MCF 10A (cell line): Measurements from ENCODE around the gene STAB1. TPM values are rescaled to one million over a fixed set of nuclear protein-coding genes. Genes with fewer than 3 reads are reported as not detected.
A peak's percentile ranks its signal among the peaks of the same experiment; 100 is the strongest.

Source experiments
- Bru-seq: library from RNA; stranded (reverse); fragments of 400-500 nt; gene quantifications from one replicate; lab custom pipeline; 2021; lab: Mats Ljungman, UMichigan
- BruChase-seq, 2 experiments: library from RNA; stranded (reverse); fragments of 400-500 nt; gene quantifications; one replicate each; lab custom pipeline; 2021; lab: Mats Ljungman, UMichigan
- BruUV-seq: library from RNA; stranded (reverse); fragments of 400-500 nt; replicated peaks from 2 replicates; lab custom pipeline; 2021; lab: Mats Ljungman, UMichigan
- CTCF ChIA-PET: fragments of 300-600 bp; sonication (Branson Sonifier 250); formaldehyde crosslinking; extraction: SDS; loops from one replicate; lab custom pipeline; 2021; ENCODE audit warnings: antibody characterized with exemption, inconsistent platforms; lab: Yijun Ruan, JAX
- POLR2A ChIA-PET: fragments of 300-600, 350-650 bp; sonication (Branson Sonifier 250); formaldehyde crosslinking; extraction: SDS; loops from one replicate; lab custom pipeline; 2020; ENCODE audit warnings: antibody characterized with exemption, inconsistent platforms; lab: Yijun Ruan, JAX
- DNase-seq: peaks from one replicate; pipeline ENCODE4 v3.0.0-alpha.2; 2018; ENCODE audit not compliant: unreplicated experiment
- H3K27ac Mint-ChIP-seq: one replicate; pipeline ENCODE4 v1.8.0; 2022; ENCODE audit warnings: mild to moderate bottlenecking, low read depth, mixed read lengths; ENCODE audit not compliant: unreplicated experiment
- H3K27me3 Mint-ChIP-seq: one replicate; pipeline ENCODE4 v1.8.0; 2022; ENCODE audit warnings: mixed read lengths; ENCODE audit not compliant: insufficient read depth, unreplicated experiment
- H3K36me3 Mint-ChIP-seq: one replicate; pipeline ENCODE4 v1.8.0; 2022; ENCODE audit warnings: mild to moderate bottlenecking, moderate library complexity, mixed read lengths; ENCODE audit not compliant: insufficient read depth, unreplicated experiment
- H3K4me1 Mint-ChIP-seq: one replicate; pipeline ENCODE4 v1.8.0; 2022; ENCODE audit warnings: mixed read lengths; ENCODE audit not compliant: insufficient read depth, unreplicated experiment
- H3K4me3 Mint-ChIP-seq: one replicate; pipeline ENCODE4 v1.8.0; 2022; ENCODE audit warnings: mild to moderate bottlenecking, moderate library complexity, mixed read lengths; ENCODE audit not compliant: unreplicated experiment
- H3K9me3 Mint-ChIP-seq: one replicate; pipeline ENCODE4 v1.8.0; 2022; ENCODE audit warnings: mixed read lengths; ENCODE audit not compliant: unreplicated experiment
- CTCF ChIP-seq: fragments of 200-600 bp; IDR thresholded peaks from one replicate; pipeline ENCODE4 v1.8.0; 2022; ENCODE audit warnings: antibody characterized with exemption, mild to moderate bottlenecking; ENCODE audit not compliant: unreplicated experiment
- intact Hi-C: fragments of 100-400 bp; cut with micrococcal nuclease; formaldehyde crosslinking; loops from 2 replicates; pipeline ENCODE4 v1.14.1; 2022
- long read RNA-seq: library from polyadenylated mRNA; stranded (forward); transcript quantifications from one replicate; pipeline ENCODE4 v2.0.0, GENCODE V29; 2022
- total RNA-seq: library from RNA; stranded (reverse); gene quantifications from 2 replicates; pipeline ENCODE4 v1.2.3, GENCODE V29; 2022

Gene STAB1
- not detected in 2 replicates for total RNA-seq
- not detected for Bru-seq, nascent RNA
- percentile 8 among the genes with signal in this experiment for BruChase-seq, experiment 1, labeled RNA remaining after a 6-hour chase
- BruChase-seq, experiment 2, labeled RNA remaining after a 2-hour chase = not detected
- long read RNA-seq = 0 reads

- POLR2A ChIA-PET = interaction anchor here (0.8 kb wide), 1 partner anchor 38 kb away, joined by 3 read pairs; no protein-coding TSS in a partner anchor
- intact Hi-C loops = no loop called here
- DNase-seq = no peak
- H3K36me3 Mint-ChIP-seq = peaks cover 17% of the 10 kb centered on the region
- BruUV-seq = no TSS peak
- H3K4me1 Mint-ChIP-seq = no peaks in the 10 kb centered on the region
- CTCF ChIA-PET = no interaction called here
- H3K4me3 Mint-ChIP-seq = no peak within 1 kb of the TSS
- H3K9me3 Mint-ChIP-seq = no peaks in the 10 kb centered on the region
- no peak for TF ChIP-seq CTCF
- peak within 1 kb of the TSS; percentile 5 for H3K27ac Mint-ChIP-seq
- H3K27me3 Mint-ChIP-seq = no peaks in the 10 kb centered on the region
Observed at GRCh38 chr3:52494886-52495495, at the start of gene STAB1. Gene STAB1, plus strand, starts transcription at chr3:52495338. Its CDS starts 76 bp downstream, at chr3:52495414.

GRCh38 chr3:52446042-52446441, 49.1 kb upstream of the STAB1 start:
- ChIA-PET CTCF (interaction anchor here (0.6 to 8.3 kb wide), 14 partner anchors 7 to 1902 kb away, joined by 3 to 278 read pairs (median 4); partner anchors contain the start of gene TNNC1), POLR2A (no interaction called here)
- peaks cover 6% of the 10 kb centered on the region for H3K36me3 Mint-ChIP-seq
- H3K27ac Mint-ChIP-seq = no peak overlapping the region
- no peaks in the 10 kb centered on the region for H3K27me3 Mint-ChIP-seq
- no TSS peak for BruUV-seq
- no peak for DNase-seq
- TF ChIP-seq CTCF = no peak
- intact Hi-C loops = loop anchor here (10.0 kb wide), 1 partner anchor 211 kb away; the partner anchor contains the start of gene TWF2
- H3K4me1 Mint-ChIP-seq = no peaks in the 10 kb centered on the region
- no peak overlapping the region for H3K4me3 Mint-ChIP-seq
- H3K9me3 Mint-ChIP-seq = no peaks in the 10 kb centered on the region

GRCh38 chr3:52446631-52447511, 48.3 kb upstream of the STAB1 start:
- Mint-ChIP-seq H3K27ac (no peak overlapping the region), H3K36me3 (peaks cover 6% of the 10 kb centered on the region), H3K4me3 (no peak overlapping the region), H3K9me3 (no peaks in the 10 kb centered on the region), H3K27me3 (no peaks in the 10 kb centered on the region), H3K4me1 (no peaks in the 10 kb centered on the region)
- peak; percentile 68 for DNase-seq
- TF ChIP-seq CTCF = peak; percentile 99
- intact Hi-C loops = loop anchor here (1.0 to 10.0 kb wide), 3 partner anchors 19 to 212 kb away; partner anchors contain the start of gene TWF2
- no TSS peak for BruUV-seq
- CTCF ChIA-PET = interaction anchor here (0.5 to 8.3 kb wide), 17 partner anchors 8 to 1907 kb away, joined by 3 to 278 read pairs (median 4); no protein-coding TSS in a partner anchor
- POLR2A ChIA-PET = interaction anchor here (0.7 kb wide), 1 partner anchor 15 kb away, joined by 3 read pairs; no protein-coding TSS in a partner anchor
